GM12878 (cell line): Measurements from ENCODE around the gene TCP1. TPM values are rescaled to one million over a fixed set of nuclear protein-coding genes. Genes with fewer than 3 reads are reported as not detected.

ENCODE experiments used
- BACH1 ChIP-seq: fragments of 450-650 bp; IDR thresholded peaks from 2 replicates; pipeline ENCODE4 v1.6.1; 2017; ENCODE audit warnings: mild to moderate bottlenecking, borderline replicate concordance
- CHD2 ChIP-seq: IDR thresholded peaks from 2 replicates; pipeline ENCODE4 v1.6.1; 2011; ENCODE audit warnings: low read depth, low read length, improper control_type of control experiment, borderline replicate concordance
- CTCF ChIP-seq, 3 experiments: IDR thresholded peaks in 2 of 3; conservative IDR thresholded peaks in 1 of 3; 2 replicates each; pipeline ENCODE4 v1.5.1; 2011; ENCODE audit warnings: low read depth in 3 of 3, low read length in 3 of 3, mild to moderate bottlenecking in 3 of 3, control low read depth in 2 of 3, moderate library complexity in 2 of 3, inconsistent platforms in 1 of 3, mixed read lengths in 1 of 3; ENCODE audit not compliant: control insufficient read depth in 2 of 3, insufficient read depth in 1 of 3; ENCODE audit errors: extremely low read depth in 1 of 3
- E4F1 ChIP-seq: fragments of 450-650 bp; IDR thresholded peaks from 2 replicates; pipeline ENCODE4 v1.6.1; 2018; ENCODE audit warnings: borderline replicate concordance, mild to moderate bottlenecking; ENCODE audit not compliant: partially characterized antibody
- FOXK2 ChIP-seq: fragments of 450-650 bp; IDR thresholded peaks from 2 replicates; pipeline ENCODE4 v1.6.1; 2017; ENCODE audit warnings: mild to moderate bottlenecking, moderate library complexity
- IRF5 ChIP-seq: fragments of 450-650 bp; IDR thresholded peaks from 2 replicates; pipeline ENCODE4 v1.6.1; 2017; ENCODE audit warnings: borderline replicate concordance
- MXI1 ChIP-seq: fragments of 150-350 bp; IDR thresholded peaks from 2 replicates; pipeline ENCODE4 v1.6.1; 2011; ENCODE audit warnings: low read depth, mild to moderate bottlenecking, inconsistent platforms, low read length, improper control_type of control experiment
- SREBF1 ChIP-seq: IDR thresholded peaks from 2 replicates; pipeline ENCODE4 v1.6.1; 2012; ENCODE audit warnings: mild to moderate bottlenecking, low read length
- TAF1 ChIP-seq: IDR thresholded peaks from 2 replicates; pipeline ENCODE4 v1.6.1; 2011; ENCODE audit warnings: mild to moderate bottlenecking, low read depth, low read length, borderline replicate concordance
- TCF3 ChIP-seq: IDR thresholded peaks from 2 replicates; pipeline ENCODE4 v1.6.1; 2012; ENCODE audit warnings: low read depth, mild to moderate bottlenecking, low read length, borderline replicate concordance; ENCODE audit not compliant: insufficient read depth
- ZBTB11 ChIP-seq: fragments of 450-650 bp; formaldehyde crosslinking; IDR thresholded peaks from 2 replicates; pipeline ENCODE4 v1.5.0; 2022; ENCODE audit warnings: mild to moderate bottlenecking, missing genetic modification characterization
- ZBTB40 ChIP-seq: fragments of 450-650 bp; IDR thresholded peaks from 2 replicates; pipeline ENCODE4 v1.6.1; 2016; ENCODE audit warnings: mild to moderate bottlenecking, moderate library complexity, borderline replicate concordance
- polyA plus RNA-seq, 11 experiments: library from polyadenylated mRNA; depleted of rRNA in 4 of 11; unstranded in 6 of 11; stranded (reverse) in 5 of 11; fragments of >200 nt; fragmentation: Nextera tagmentation in 4 of 11; fragmentation: Illumina TruSeq in 1 of 11; extraction: Ambion mirVana in 4 of 11; extraction: Trizol in 1 of 11; gene quantifications; 1 replicate in 1 of 11; 2 replicates in 10 of 11; pipeline versions ENCODE4 v1.2.1 to v1.2.3, GENCODE V29; 2011 to 2016; ENCODE audit warnings: inconsistent platforms in 2 of 11, missing spikeins in 2 of 11, low read depth in 1 of 11
- total RNA-seq, 4 experiments: library from RNA; depleted of rRNA in 3 of 4; stranded (reverse); fragments of >200 nt in 3 of 4; fragmentation: Illumina TruSeq in 1 of 4; extraction: Trizol in 1 of 4; gene quantifications; 2 replicates each; pipeline versions ENCODE4 v1.2.1 to v1.2.3, GENCODE V29; 2013 to 2021

TCP1 gene
- total and polyA plus RNA-seq, 10 of the 15 experiments (the other 5 are each of a cell fraction or from before 2014, with no cell fraction given), result 133 to 457 (median 306) TPM

GRCh38 chr6:159761129-159761872 is 28.1 kb downstream of the TCP1 start (continued):
- TF ChIP-seq CTCF (IDR thresholded peaks at IDR 0.05 in 2 of 3, conservative IDR thresholded peaks at IDR 0.05 in 1 of 3; ENCODE audit: control insufficient read depth in 2 of 3, extremely low read depth in 1 of 3, insufficient read depth in 1 of 3, low read depth in 3 of 3, low read length in 3 of 3) (no peak), FOXK2 (no peak), TAF1 (0 out of 2 replicates have a peak, but pooled peaks have one; percentile 6), IRF5 (no peak), TCF3 (no peak), CHD2 (no peak), SREBF1 (no peak), E4F1 (no peak), ZBTB11 (CRISPR knock-in tag) (no peak), MXI1 (peak; percentile 45; the same call in 1 of the 2 replicates), ZBTB40 (peak; percentile 60; the same call in 1 of the 2 replicates), BACH1 (no peak)
